Astrocyte of the spinal cord (primary cell): ENCODE measurements around the gene NTNG1.
A peak's percentile ranks its signal among the peaks of the same experiment; 100 is the strongest.
"Not testable (repeated sequence)": the region's sequence is repeated elsewhere in the genome, so short reads cannot be mapped to it uniquely, and the experiment has no call there.

Experiments
- DNase-seq: peaks from one replicate; pipeline ENCODE4 v3.0.0; 2011; ENCODE audit warnings: low read depth, low spot score
- H3K4me3 ChIP-seq: 2 replicates; pipeline ENCODE4 v1.5.1; 2011; ENCODE audit warnings: low read depth, mild to moderate bottlenecking, low read length, moderate library complexity
- CTCF ChIP-seq: IDR thresholded peaks from 2 replicates; pipeline ENCODE4 v1.5.1; 2012; ENCODE audit warnings: low read depth, mild to moderate bottlenecking, low read length, inconsistent platforms
- in situ Hi-C: cut with HindIII; loops from 2 replicates; pipeline ENCODE4 v1.10.0; 2017; ENCODE audit warnings: low sequenced_read_pairs

NTNG1 gene

GRCh38 chr1:107140703-107141490 lies at the start of gene NTNG1:
TSS of gene NTNG1 (plus strand) at chr1:107141039.
- peak within 1 kb of the TSS; percentile 61 for H3K4me3 ChIP-seq
- TF ChIP-seq CTCF = no peak
- in situ Hi-C loops = no loop called here
- peak; percentile 28 for DNase-seq

GRCh38 chr1:107091418-107091817 lies 49.4 kb upstream of the NTNG1 start:
- no peak for DNase-seq
- H3K4me3 ChIP-seq = no peak overlapping the region
- no peak for TF ChIP-seq CTCF
- in situ Hi-C loops = no loop called here

GRCh38 chr1:107093395-107093794 lies 47.4 kb upstream of the NTNG1 start:
- H3K4me3 ChIP-seq, in situ Hi-C loops, DNase-seq: not testable (repeated sequence)

GRCh38 chr1:107095647-107096046 lies 45.2 kb upstream of the NTNG1 start:
- no peak overlapping the region for H3K4me3 ChIP-seq
- no peak for DNase-seq
- TF ChIP-seq CTCF = no peak
- in situ Hi-C loops = no loop called here

- in situ Hi-C loops = no loop called here
- no peak overlapping the region for H3K4me3 ChIP-seq
- TF ChIP-seq CTCF = no peak
- DNase-seq = no peak
Measured at GRCh38 chr1:107096690-107097089, 44.1 kb upstream of the NTNG1 start.

GRCh38 chr1:107098961-107099360 lies 41.9 kb upstream of the NTNG1 start:
- TF ChIP-seq CTCF = no peak
- in situ Hi-C loops = no loop called here
- no peak for DNase-seq

GRCh38 chr1:107100331-107100984 lies 40.4 kb upstream of the NTNG1 start:
- H3K4me3 ChIP-seq = no peak overlapping the region
- no peak for TF ChIP-seq CTCF
- no peak for DNase-seq
- in situ Hi-C loops = no loop called here

More at GRCh38 chr1:107098961-107099360, 41.9 kb upstream of the NTNG1 start:
- H3K4me3 ChIP-seq = no peak overlapping the region
